Heart right ventricle (tissue), 16 donors: ENCODE data around the gene TMEM150C. TPM values are rescaled to one million over a fixed set of nuclear protein-coding genes. Genes with fewer than 3 reads are reported as not detected.
"Not testable (repeated sequence)": the region's sequence is repeated elsewhere in the genome, so short reads cannot be mapped to it uniquely, and the experiment has no call there.

Experiments
- ATAC-seq, 8 donors: fragments of 200-7000 bp; cut with Tn5 transposase; one replicate each; pipeline ENCODE4 v1.9.1; 2020; ENCODE audit warnings: mild to moderate bottlenecking in 8 of 8, moderate library complexity in 8 of 8, moderate number of reproducible peaks in 1 of 8
- DNase-seq, 2 donors: peaks; one replicate each; pipeline ENCODE4 v3.0.0-alpha.2; 2020
- H3K27ac ChIP-seq, 10 donors: fragments of 200-600 bp; sonication (generic) in 2 of 10; one replicate each; pipeline versions ENCODE4 v1.5.0 to v1.8.0; 2020 to 2022; ENCODE audit warnings: mild to moderate bottlenecking in 3 of 10
- H3K27me3 ChIP-seq, 7 donors: fragments of 200-600 bp; one replicate each; pipeline ENCODE4 v1.8.0; 2021 to 2022; ENCODE audit warnings: mild to moderate bottlenecking in 2 of 7
- H3K36me3 ChIP-seq, 9 donors: fragments of 200-600 bp; sonication (generic) in 1 of 9; one replicate each; pipeline versions ENCODE4 v1.5.0 to v1.8.0; 2020 to 2022; ENCODE audit warnings: mild to moderate bottlenecking in 2 of 9
- H3K4me1 ChIP-seq, 9 donors: fragments of 200-600 bp; sonication (generic) in 1 of 9; one replicate each; pipeline versions ENCODE4 v1.5.0 to v1.8.0; 2020 to 2022; ENCODE audit warnings: mild to moderate bottlenecking in 4 of 9
- H3K4me3 ChIP-seq, 10 donors: fragments of 200-600 bp; sonication (generic) in 2 of 10; one replicate each; pipeline versions ENCODE4 v1.5.0 to v1.8.0; 2020 to 2022; ENCODE audit warnings: mild to moderate bottlenecking in 7 of 10, moderate library complexity in 2 of 10
- H3K9me3 ChIP-seq, 11 donors: fragments of 200-600 bp in 10 of 11; sonication (generic) in 2 of 11; one replicate each; pipeline versions ENCODE4 v1.5.0 to v1.8.0; 2013 to 2022; ENCODE audit warnings: mild to moderate bottlenecking in 2 of 11, control low read depth in 1 of 11, moderate library complexity in 1 of 11
- WGBS, 2 donors: extraction: QIAGEN DNeasy Blood & Tissue Kit; methylation state at CpG; one replicate each; pipeline ENCODE4 v1.1.7; 2013; ENCODE audit warnings: inconsistent platforms in 1 of 2; 5-methylcytosine and 5-hydroxymethylcytosine counted together
- intact Hi-C, 10 donors: fragments of 100-400 bp; cut with DNase I; formaldehyde crosslinking; loops; one replicate each; pipeline versions ENCODE4 v1.11.1 to v1.14.2; 2022
- polyA plus RNA-seq, 2 donors: library from polyadenylated mRNA; stranded (reverse); fragments of 200-250 nt; gene quantifications; one replicate each; pipeline ENCODE4 v1.2.3, GENCODE V29; 2013
- total RNA-seq, 10 donors: library from RNA; stranded (reverse); fragmentation: NEBNext Ultra II Directional in 3 of 10; extraction: Animal tissue kit (Norgen Biotek cat#: 25700) in 3 of 10; gene quantifications; one replicate each; pipeline versions ENCODE4 v1.2.1 to v1.2.4, GENCODE V29; 2021 to 2023
- TF ChIP-seq, protein P1 (sequence below), 9 donors: fragments of 200-600 bp; sonication (generic) in 2 of 9; IDR thresholded peaks; one replicate each; pipeline versions ENCODE4 v1.5.0 to v1.8.0; 2021 to 2022; ENCODE audit warnings: antibody characterized with exemption in 9 of 9, mild to moderate bottlenecking in 5 of 9, moderate library complexity in 1 of 9
- donor health status: Arrhythmogenic right ventricular cardiomyopathy.
- donor health status: ischemic (EF 13 %, LVEDD 7.1; RV severe dilation, severe dysfunction).
- donor health status: healthy with polysubstance abuse.
- donor health status: DM: no; HTN: yes; CAD: no.
- donor health status: DM: no; HTN: no; CAD: no.
- donor health status: ischemic (EF 25% LVEDD 6.9; RV normal size, moderate dysfunction).
- donor health status: ischemic (EF 25% LVEDD 5.7; RV mildly dilated, moderate dysfunction).
- donor health status: healthy.
- donor health status: DM: yes; HTN: yes; CAD: no.
- donor health status: Ischemic cardiomyopathy.
- donor health status: ischemic (EF 35%, LVEDD 5.7; RV mildly dilated, moderate dysfunction).
- donor health status: nonischemic (EF 11% LVEDD 7.7; RV severe dilation, severe dysfunction).
- donor health status: DM: yes; HTN: yes; CAD: no.
- donor health status: PGD.
- donor health status: ischemic (EF 29% LVEDD 5.4; RV normal size, mild dysfunction).
- donor health status: nonischemic (EF 23%, LVEDD 6.1; RV moderate dilation, normal function).

Gene TMEM150C
- total and polyA plus RNA-seq, 12 donors = 6.5 to 22.7 (median 12.6) TPM

DNA sequence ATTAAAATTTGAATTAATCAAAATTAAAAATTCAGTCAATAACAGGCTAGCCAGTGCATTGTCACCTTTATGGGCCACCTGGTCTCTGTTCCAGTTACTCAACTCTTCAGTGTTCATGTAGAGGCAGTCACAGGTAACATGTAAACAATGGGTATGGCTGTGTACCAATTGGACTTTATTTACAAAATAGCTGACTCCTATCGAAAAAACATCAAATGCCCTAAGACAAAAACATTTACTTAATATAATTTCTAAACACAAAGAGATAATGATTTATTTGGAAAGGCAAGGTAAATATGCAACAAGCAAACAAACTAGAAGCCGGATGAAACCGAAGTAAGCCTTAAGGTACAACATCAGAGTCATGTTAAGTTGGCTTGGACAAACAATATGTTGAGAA is 8.8 kb downstream of the TMEM150C start:
- DNase-seq (no peak), ATAC-seq (no peak)
- no peaks in the 10 kb centered on the region for H3K36me3 ChIP-seq
- intact Hi-C loops = no loop called here
- H3K27me3 ChIP-seq = no peaks in the 10 kb centered on the region
- H3K4me1 ChIP-seq = no peaks in the 10 kb centered on the region
- H3K27ac ChIP-seq = no peak overlapping the region
- TF ChIP-seq, protein P1, sequence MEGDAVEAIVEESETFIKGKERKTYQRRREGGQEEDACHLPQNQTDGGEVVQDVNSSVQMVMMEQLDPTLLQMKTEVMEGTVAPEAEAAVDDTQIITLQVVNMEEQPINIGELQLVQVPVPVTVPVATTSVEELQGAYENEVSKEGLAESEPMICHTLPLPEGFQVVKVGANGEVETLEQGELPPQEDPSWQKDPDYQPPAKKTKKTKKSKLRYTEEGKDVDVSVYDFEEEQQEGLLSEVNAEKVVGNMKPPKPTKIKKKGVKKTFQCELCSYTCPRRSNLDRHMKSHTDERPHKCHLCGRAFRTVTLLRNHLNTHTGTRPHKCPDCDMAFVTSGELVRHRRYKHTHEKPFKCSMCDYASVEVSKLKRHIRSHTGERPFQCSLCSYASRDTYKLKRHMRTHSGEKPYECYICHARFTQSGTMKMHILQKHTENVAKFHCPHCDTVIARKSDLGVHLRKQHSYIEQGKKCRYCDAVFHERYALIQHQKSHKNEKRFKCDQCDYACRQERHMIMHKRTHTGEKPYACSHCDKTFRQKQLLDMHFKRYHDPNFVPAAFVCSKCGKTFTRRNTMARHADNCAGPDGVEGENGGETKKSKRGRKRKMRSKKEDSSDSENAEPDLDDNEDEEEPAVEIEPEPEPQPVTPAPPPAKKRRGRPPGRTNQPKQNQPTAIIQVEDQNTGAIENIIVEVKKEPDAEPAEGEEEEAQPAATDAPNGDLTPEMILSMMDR (IDR thresholded peaks at IDR 0.05) = no peak
- peaks cover 0 to 1% (median 0%) of the 10 kb centered on the region in 11 donors for H3K9me3 ChIP-seq
- WGBS, 2 donors = 96 to 99% methylated on average over 3 of the region's 3 CpGs
- H3K4me3 ChIP-seq = no peak overlapping the region

DNA sequence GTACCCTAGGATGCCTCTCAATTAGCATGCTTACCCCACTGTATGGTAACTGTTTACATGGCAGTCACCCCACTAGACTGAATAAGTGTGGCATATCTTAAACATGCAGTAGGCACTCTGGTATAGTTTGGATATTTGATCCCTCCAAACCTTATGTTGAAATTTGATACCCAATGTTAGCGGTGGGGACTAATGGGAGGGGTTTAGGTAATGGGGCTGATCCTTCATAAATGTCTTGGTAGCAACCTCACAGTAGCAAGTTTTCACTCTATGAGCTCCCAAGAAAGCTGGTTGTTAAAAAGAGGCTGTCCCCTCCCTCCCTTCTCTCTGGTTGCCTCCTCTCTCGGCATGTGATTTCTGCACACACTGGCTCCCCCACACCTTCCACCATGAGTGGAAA is 10.1 kb downstream of the TMEM150C start:
- Histone ChIP-seq H3K4me3 (no peak overlapping the region), H3K4me1 (no peaks in the 10 kb centered on the region), H3K9me3 (peaks cover 0 to 10% (median 0%) of the 10 kb centered on the region in 11 donors), H3K27me3 (no peaks in the 10 kb centered on the region), H3K36me3 (no peaks in the 10 kb centered on the region), H3K27ac (no peak overlapping the region)
- TF ChIP-seq, protein P1 (IDR thresholded peaks at IDR 0.05) = no peak
- 85 to 88% methylated on average over 2 of the region's 2 CpGs for WGBS, 2 donors
- ATAC-seq (no peak), DNase-seq (no peak)
- intact Hi-C loops = no loop called here

GRCh38 chr4:82547850-82548249 is 13.9 kb downstream of the TMEM150C start:
- intact Hi-C loops = not testable (repeated sequence)

GRCh38 chr4:82543131-82543530 is 18.7 kb downstream of the TMEM150C start:
- intact Hi-C loops = no loop called here
- DNase-seq (no peak), ATAC-seq (no peak)
- no peaks in the 10 kb centered on the region for H3K4me1 ChIP-seq
- no peaks in the 10 kb centered on the region for H3K36me3 ChIP-seq
- WGBS, 2 donors = 98 to 100% methylated on average over 1 of the region's 1 CpG
- TF ChIP-seq, protein P1 (IDR thresholded peaks at IDR 0.05) = no peak
- H3K9me3 ChIP-seq = peaks cover 0 to 14% (median 0%) of the 10 kb centered on the region in 11 donors
- no peaks in the 10 kb centered on the region for H3K27me3 ChIP-seq
- H3K4me3 ChIP-seq = no peak overlapping the region
- H3K27ac ChIP-seq = no peak overlapping the region

More at GRCh38 chr4:82547850-82548249, 13.9 kb downstream of the TMEM150C start:
- H3K27me3 ChIP-seq, H3K36me3 ChIP-seq, H3K27ac ChIP-seq, ATAC-seq, H3K4me1 ChIP-seq, H3K4me3 ChIP-seq, DNase-seq: not testable (repeated sequence)
- WGBS, 2 donors = 98 to 99% methylated on average over 3 of the region's 3 CpGs
- peaks cover 0 to 14% (median 0%) of the 10 kb centered on the region in 11 donors for H3K9me3 ChIP-seq

DNA sequence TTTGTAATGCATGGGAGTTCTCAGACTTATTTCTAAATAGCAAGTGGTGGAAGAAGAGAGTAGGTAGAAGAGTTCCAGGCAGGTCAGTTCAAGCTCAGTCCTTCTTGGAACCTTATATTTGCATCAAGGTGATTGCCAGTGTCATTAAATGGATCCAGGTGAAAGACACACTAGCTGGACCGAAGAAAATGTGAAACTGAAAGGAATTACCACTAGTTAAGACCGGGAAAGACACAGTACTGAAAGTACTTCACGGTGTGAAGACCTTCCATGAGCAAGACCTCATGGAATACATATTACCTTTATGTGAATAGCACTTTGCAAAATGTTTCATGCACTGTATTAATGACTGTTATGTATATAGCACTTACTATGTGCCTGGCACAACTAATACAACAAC is 19.1 kb downstream of the TMEM150C start:
- Histone ChIP-seq H3K4me3 (no peak overlapping the region), H3K4me1 (no peaks in the 10 kb centered on the region), H3K27ac (no peak overlapping the region), H3K9me3 (peaks cover 0 to 10% (median 0%) of the 10 kb centered on the region in 11 donors), H3K36me3 (no peaks in the 10 kb centered on the region), H3K27me3 (no peaks in the 10 kb centered on the region)
- TF ChIP-seq, protein P1 (IDR thresholded peaks at IDR 0.05) = no peak
- intact Hi-C loops = no loop called here
- ATAC-seq = no peak
- DNase-seq = no peak
- WGBS, 2 donors = 90 to 92% methylated on average over 3 of the region's 3 CpGs
